A549 (cell line): ENCODE data around the gene CDK14.

Experiments
- CHD4 ChIP-seq: fragments of 200-600 bp; sonication (generic); IDR thresholded peaks from 2 replicates; pipeline ENCODE4 v1.6.1; 2016; ENCODE audit warnings: antibody characterized with exemption, mild to moderate bottlenecking, borderline replicate concordance
- CTCF ChIP-seq: fragments of >200 bp; sonication (Bioruptor Twin); formaldehyde crosslinking; IDR thresholded peaks from 3 replicates; pipeline ENCODE4 v1.5.1; 2016
- EP300 ChIP-seq, 2 experiments: fragments of >200 bp; sonication (Bioruptor Twin); formaldehyde crosslinking; IDR thresholded peaks; 2 replicates in 1 of 2; 3 replicates in 1 of 2; pipeline ENCODE4 v1.6.1; 2016 to 2017
- JUNB ChIP-seq: fragments of >200 bp; sonication (Bioruptor Twin); formaldehyde crosslinking; IDR thresholded peaks from 2 replicates; pipeline ENCODE4 v1.6.1; 2016
- POLR2A ChIP-seq: IDR thresholded peaks from 2 replicates; pipeline ENCODE4 v1.6.1; 2012; ENCODE audit warnings: mild to moderate bottlenecking, low read length
- RAD21 ChIP-seq, 2 experiments: fragments of >200 bp in 1 of 2; sonication (Bioruptor Twin) in 1 of 2; formaldehyde crosslinking in 1 of 2; IDR thresholded peaks in 1 of 2; conservative IDR thresholded peaks in 1 of 2; 2 replicates in 1 of 2; 3 replicates in 1 of 2; pipeline ENCODE4 v1.6.1; 2012 to 2018; ENCODE audit warnings: inconsistent platforms in 1 of 2
- REST ChIP-seq: fragments of 200-600 bp; sonication (generic); IDR thresholded peaks from 2 replicates; pipeline ENCODE4 v1.6.1; 2016; ENCODE audit warnings: antibody characterized with exemption, mild to moderate bottlenecking, moderate library complexity
- TP53 ChIP-seq: fragments of 250-450 bp; sonication (Bioruptor Pico); IDR thresholded peaks from 2 replicates; pipeline ENCODE4 v1.5.0; 2021; ENCODE audit warnings: mild to moderate bottlenecking, moderate library complexity
- USF2 ChIP-seq: fragments of 450-650 bp; IDR thresholded peaks from 2 replicates; pipeline ENCODE4 v1.6.1; 2014; ENCODE audit warnings: antibody characterized with exemption
- TF ChIP-seq, protein P1 (sequence below): IDR thresholded peaks from 2 replicates; pipeline ENCODE4 v1.6.1; 2012

- no peak for TF ChIP-seq CHD4
- no peak for TF ChIP-seq CTCF
- TF ChIP-seq EP300 (IDR thresholded peaks at IDR 0.05) = no peak
- TF ChIP-seq RAD21 (conservative IDR thresholded peaks at IDR 0.05 in 1 of 2, IDR thresholded peaks at IDR 0.05 in 1 of 2) = no peak
- TF ChIP-seq TP53 (CRISPR knock-in tag) = no peak
- TF ChIP-seq REST = no peak
- TF ChIP-seq USF2 = no peak
- no peak for TF ChIP-seq POLR2A
- TF ChIP-seq, protein P1, sequence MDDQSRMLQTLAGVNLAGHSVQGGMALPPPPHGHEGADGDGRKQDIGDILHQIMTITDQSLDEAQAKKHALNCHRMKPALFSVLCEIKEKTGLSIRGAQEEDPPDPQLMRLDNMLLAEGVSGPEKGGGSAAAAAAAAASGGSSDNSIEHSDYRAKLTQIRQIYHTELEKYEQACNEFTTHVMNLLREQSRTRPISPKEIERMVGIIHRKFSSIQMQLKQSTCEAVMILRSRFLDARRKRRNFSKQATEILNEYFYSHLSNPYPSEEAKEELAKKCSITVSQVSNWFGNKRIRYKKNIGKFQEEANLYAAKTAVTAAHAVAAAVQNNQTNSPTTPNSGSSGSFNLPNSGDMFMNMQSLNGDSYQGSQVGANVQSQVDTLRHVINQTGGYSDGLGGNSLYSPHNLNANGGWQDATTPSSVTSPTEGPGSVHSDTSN = no peak
- TF ChIP-seq JUNB = no peak
These were observed 81.6 kb downstream of the CDK14 start for GRCh38 chr7:90677486-90678404.
